Kidney epithelial cell (primary cell): ENCODE data around the gene HS6ST3. TPM values are rescaled to one million over a fixed set of nuclear protein-coding genes. Genes with fewer than 3 reads are reported as not detected.

Experiments
- DNase-seq: peaks from one replicate; pipeline ENCODE4 v3.0.0-alpha.2; 2010; ENCODE audit warnings: low read depth
- H3K27me3 ChIP-seq: 2 replicates; pipeline ENCODE4 v1.6.0; 2011; ENCODE audit warnings: low read length; ENCODE audit not compliant: control insufficient read depth, insufficient read depth
- H3K36me3 ChIP-seq: 2 replicates; pipeline ENCODE4 v1.5.1; 2011; ENCODE audit warnings: low read length; ENCODE audit not compliant: control insufficient read depth, insufficient read depth
- H3K4me3 ChIP-seq: 2 replicates; pipeline ENCODE4 v1.5.1; 2011; ENCODE audit warnings: low read depth, mild to moderate bottlenecking, control low read depth, low read length
- total RNA-seq: library from RNA; depleted of rRNA; stranded (reverse); fragments of >200 nt; gene quantifications from 2 replicates; pipeline ENCODE4 v1.2.3, GENCODE V29; 2015
- TF ChIP-seq, protein P1 (sequence below): IDR thresholded peaks from 2 replicates; pipeline ENCODE4 v1.5.1; 2011; ENCODE audit warnings: mild to moderate bottlenecking, moderate library complexity, low read length, control low read depth, inconsistent platforms; ENCODE audit not compliant: insufficient read depth, poor library complexity, severe bottlenecking

The HS6ST3 gene
- total RNA-seq, 1 donor from 2014 or later = 0.38 TPM

DNA sequence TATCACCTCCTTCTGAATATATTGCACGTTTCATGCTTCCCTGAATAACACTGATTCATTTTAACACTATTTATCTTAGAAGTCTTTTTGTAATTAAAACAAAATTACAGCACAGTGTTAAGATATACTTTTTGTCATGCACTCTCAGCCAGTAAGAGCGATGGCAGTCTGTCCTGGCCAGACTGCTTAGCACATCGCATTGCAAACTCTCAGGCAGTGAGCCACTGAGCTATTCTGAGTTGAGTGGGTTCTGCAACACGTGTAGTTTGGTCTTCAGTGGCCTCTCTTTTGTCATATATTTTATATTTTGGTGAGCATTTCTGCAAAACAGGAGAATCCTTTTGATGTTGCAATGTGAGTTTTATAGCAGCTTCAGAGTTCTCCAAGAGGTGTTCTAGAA lies 332.1 kb downstream of the HS6ST3 start:
- H3K36me3 ChIP-seq = no peaks in the 10 kb centered on the region
- DNase-seq = no peak
- no peaks in the 10 kb centered on the region for H3K27me3 ChIP-seq
- TF ChIP-seq, protein P1, sequence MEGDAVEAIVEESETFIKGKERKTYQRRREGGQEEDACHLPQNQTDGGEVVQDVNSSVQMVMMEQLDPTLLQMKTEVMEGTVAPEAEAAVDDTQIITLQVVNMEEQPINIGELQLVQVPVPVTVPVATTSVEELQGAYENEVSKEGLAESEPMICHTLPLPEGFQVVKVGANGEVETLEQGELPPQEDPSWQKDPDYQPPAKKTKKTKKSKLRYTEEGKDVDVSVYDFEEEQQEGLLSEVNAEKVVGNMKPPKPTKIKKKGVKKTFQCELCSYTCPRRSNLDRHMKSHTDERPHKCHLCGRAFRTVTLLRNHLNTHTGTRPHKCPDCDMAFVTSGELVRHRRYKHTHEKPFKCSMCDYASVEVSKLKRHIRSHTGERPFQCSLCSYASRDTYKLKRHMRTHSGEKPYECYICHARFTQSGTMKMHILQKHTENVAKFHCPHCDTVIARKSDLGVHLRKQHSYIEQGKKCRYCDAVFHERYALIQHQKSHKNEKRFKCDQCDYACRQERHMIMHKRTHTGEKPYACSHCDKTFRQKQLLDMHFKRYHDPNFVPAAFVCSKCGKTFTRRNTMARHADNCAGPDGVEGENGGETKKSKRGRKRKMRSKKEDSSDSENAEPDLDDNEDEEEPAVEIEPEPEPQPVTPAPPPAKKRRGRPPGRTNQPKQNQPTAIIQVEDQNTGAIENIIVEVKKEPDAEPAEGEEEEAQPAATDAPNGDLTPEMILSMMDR = no peak
- no peak overlapping the region for H3K4me3 ChIP-seq

DNA sequence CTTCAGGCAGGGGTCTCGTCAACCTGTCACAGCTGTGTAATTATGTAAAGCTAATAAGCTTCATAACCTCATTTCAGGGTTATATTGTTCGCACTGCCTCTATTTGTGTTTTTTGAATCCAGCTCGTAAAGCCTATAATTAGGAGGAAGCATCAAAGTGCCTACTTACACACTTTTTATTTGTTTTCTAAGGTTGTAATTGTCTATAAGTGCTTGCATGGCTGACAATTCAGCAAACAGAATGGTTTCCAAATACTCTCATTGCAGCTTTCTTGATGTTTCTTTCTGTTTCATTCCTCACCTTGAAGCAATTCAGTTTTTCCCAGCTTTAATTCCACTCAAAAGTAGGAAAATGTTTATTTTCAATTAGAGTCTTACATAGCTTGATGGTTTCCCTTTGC lies 336.3 kb downstream of the HS6ST3 start:
- no peaks in the 10 kb centered on the region for H3K27me3 ChIP-seq
- no peak for DNase-seq
- no peak overlapping the region for H3K4me3 ChIP-seq
- H3K36me3 ChIP-seq = no peaks in the 10 kb centered on the region
- TF ChIP-seq, protein P1 = no peak

DNA sequence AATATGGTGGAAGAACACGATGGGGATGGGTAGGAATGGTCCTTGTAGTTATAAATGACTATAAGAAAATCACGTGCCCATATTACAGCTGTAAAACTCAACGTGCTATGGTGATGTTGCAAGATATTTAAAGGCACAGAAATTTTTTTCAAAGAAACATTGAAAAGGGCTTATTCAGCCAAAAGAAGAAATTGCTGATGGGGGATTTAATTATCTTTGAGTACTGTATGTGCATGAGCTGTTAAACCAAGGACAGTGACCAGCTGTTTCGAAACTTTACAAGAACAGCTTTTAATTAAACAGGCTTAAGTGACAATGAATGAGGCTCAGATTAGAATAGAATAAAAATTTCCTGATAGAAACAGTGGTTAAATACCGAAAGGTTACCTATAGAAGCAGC lies 339.0 kb downstream of the HS6ST3 start:
- Histone ChIP-seq H3K27me3 (no peaks in the 10 kb centered on the region), H3K36me3 (no peaks in the 10 kb centered on the region), H3K4me3 (no peak overlapping the region)
- TF ChIP-seq, protein P1 = no peak
- DNase-seq = no peak

DNA sequence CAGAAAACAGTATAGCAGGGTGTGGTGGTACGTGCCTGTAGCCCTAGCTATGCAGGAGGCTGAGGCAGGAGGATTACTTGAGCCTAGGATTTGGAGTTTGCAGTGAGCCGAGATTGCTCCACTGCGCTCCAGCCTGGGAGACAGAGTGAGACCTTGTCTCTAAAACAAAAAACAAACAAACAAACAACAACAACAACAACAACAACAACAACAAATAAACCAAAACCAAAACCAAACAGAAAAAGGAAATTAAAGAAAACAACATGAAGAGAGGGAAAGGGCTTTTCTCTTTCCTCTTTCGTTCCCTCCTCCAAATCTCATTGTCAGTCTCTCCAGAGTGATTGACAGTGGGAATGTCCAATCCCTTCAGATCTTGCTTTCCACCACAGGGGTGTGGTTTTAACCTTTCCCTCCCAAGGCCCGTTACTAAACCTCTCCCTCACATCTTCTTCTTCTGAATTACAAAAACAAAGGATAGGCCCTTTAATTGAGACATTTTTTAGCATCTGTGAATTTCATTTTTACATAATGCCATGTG lies 341.2 kb downstream of the HS6ST3 start:
- no peaks in the 10 kb centered on the region for H3K36me3 ChIP-seq
- DNase-seq = no peak
- no peak overlapping the region for H3K4me3 ChIP-seq
- TF ChIP-seq, protein P1 = no peak
- H3K27me3 ChIP-seq = no peaks in the 10 kb centered on the region

DNA sequence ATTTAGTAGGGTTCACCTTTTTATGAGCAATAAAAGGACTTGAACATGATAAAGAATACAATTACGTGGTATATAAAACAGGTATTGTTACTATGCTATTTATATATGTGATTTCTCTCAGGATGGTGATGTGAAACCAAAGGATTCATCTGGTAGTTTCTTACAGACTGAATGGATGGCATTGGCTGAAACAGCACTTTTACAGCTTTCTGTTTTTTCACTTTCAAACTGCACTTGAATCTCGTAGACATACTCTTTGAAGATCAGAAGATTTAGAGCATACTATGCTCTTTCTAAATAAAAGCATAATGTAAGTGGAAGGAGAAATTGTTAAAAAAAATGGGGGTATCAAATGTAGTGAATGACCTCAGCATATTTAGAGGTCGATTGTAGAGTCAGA lies 354.8 kb downstream of the HS6ST3 start:
- DNase-seq = no peak
- no peaks in the 10 kb centered on the region for H3K36me3 ChIP-seq
- no peaks in the 10 kb centered on the region for H3K27me3 ChIP-seq
- TF ChIP-seq, protein P1 = no peak
- H3K4me3 ChIP-seq = no peak overlapping the region

DNA sequence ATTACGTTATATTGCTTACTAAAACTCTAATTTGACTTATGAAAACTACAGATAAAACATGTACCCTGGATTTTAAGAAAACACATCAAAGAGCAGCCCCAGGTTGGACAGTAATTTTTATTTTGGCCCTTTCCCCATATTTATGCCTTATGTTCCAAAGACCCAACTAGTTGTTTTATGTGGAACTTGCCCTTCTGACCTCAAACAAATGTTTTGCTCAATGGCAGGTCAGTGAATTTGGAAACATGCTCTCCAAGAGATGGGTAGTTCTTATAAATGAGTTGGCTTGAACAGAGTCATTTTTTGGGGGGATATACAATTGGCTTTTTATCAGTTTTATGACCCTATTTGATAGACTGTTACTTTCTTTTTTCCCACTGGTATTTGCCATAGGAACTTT lies 360.0 kb downstream of the HS6ST3 start:
- no peaks in the 10 kb centered on the region for H3K27me3 ChIP-seq
- no peak overlapping the region for H3K4me3 ChIP-seq
- DNase-seq = no peak
- no peaks in the 10 kb centered on the region for H3K36me3 ChIP-seq
- TF ChIP-seq, protein P1 = no peak
